Stimulated activated naive CD4-positive, alpha-beta T cell (primary cell): ENCODE measurements around the gene DRC3.
A peak's percentile ranks its signal among the peaks of the same experiment; 100 is the strongest.

Source experiments
- DNase-seq, 6 experiments: peaks; one replicate each; lab custom pipeline; 2025; lab: John Stamatoyannopoulos, UW

Gene DRC3

DNA sequence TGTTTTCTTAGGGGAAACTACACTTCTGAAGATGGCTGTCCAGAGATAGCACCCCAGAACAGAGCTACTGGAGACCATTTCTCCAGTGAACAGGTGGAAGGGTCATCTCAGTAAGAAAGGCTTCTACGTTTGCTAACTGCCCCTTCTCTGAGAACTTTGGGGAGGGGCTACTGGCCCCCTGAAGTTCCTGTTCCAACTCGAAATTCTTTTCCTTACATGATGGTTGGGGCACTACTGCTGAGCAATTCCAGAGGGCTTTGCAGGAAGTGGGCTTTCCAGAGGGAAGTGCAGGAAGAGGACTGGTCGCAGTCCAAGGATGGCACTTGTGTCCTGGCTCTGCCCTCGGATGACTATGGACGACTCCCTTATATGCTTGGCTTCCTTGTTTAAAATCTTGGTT, 31.6 kb upstream of the DRC3 start:
- DNase-seq = no peak

DNA sequence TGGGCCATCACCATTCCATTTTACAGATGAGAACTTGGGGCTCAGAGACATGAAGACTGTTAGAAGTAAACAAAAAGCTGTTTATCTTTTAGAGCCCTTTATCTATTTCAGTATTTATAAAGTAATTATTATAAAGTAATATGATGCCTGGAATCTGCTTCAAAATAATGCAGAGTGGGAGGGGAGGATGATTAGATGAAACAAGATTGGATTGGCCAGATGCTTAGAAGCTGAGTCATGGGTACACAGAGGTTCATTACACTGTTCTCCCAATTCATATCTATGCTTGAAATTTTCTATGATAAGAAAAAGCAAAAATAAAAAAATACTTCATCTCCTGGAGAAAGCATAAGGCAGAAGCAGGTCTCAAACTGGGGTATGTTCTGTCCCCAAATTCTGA, 29.8 kb upstream of the DRC3 start:
- no peak for DNase-seq

DNA sequence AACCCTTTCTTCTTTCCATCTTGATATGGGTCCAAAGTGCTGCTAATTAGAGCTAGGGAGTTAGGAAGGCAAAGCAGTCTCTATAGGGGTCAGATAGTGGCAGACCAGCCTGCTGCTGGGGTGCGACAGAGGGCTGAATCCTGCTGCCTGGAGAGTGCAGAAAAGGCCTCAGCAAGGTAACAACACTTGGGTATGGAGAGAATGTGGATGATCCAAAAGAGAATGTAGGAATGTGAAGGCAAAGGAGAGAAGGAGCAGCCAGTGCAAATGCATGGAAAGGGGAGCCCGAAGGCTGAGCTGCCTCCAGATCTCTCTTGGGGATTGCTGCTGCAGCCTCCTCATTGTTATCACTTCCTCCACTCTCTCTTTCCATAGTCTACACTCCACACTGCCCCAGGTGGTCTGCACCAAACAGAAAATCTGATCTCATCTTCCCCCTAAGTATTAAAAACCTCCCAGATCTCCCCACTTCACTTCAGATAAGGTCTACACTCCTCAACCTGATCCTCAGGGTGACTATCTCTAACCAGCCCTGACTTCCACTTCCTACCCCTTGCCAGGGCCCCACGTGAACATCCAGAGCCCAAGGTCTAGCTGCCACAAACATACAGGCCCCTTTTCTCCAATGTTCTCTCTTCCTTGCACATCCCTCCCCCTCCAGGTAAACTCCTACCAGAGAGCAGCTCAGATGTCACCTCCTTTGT, 29.2 kb upstream of the DRC3 start:
- DNase-seq = no peak

DNA sequence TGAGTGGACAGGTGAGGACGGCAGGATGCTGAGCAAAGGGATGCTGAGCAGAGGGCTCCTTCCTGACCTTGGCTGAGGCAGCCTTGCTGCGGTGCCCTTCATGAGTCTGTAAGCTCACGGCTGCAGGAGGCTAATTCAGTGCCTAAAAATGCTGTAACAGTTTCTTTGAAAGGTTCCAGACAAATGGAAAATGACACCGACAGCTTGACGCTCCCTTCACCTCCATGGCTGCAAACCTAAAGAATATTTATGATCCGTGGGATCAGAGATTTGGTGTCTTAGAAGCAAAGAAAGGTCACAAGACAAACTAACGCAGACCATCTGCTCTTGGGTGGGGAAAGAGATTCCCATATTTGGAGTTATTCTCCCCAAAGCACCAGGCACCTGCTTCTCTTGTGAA, 28.4 kb upstream of the DRC3 start:
- no peak for DNase-seq

DNA sequence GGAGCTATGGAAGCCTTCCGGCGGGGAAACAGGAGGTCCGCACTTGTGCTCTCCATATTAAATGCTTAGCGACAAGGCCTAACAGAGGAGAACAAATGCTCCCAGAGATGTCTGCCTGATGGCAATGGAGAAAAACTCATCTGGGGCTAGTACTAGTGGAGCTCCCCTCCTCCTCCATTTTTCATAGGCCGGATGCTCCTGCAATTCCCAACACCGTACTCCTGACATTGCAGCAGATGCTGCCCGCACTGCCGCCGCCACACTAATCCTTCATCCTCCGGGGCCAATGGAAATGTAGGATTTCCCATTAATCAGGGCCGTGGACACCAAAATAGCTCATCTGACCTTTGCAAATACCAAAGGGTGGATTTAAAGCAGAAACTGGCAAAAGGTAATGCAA, 27.9 kb upstream of the DRC3 start:
- DNase-seq = no peak

DNA sequence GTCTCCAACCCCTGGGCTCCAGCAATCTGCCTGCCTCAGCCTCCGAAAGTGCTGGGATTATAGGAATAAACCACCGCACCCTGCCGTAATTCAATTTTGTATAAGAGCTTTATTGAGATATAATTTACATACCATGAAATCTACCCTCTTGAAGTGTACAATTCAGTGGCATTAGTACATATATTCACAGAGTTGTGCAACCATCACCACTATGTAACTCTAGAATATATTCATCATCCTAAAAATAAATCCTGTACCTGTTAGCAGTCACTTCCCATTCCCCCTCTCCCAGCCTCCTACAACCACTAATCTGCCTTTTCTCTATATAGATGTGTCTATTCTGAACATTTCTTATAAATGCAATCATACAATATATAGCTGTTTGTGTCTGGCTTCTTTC, 26.6 kb upstream of the DRC3 start:
- no peak for DNase-seq

DNA sequence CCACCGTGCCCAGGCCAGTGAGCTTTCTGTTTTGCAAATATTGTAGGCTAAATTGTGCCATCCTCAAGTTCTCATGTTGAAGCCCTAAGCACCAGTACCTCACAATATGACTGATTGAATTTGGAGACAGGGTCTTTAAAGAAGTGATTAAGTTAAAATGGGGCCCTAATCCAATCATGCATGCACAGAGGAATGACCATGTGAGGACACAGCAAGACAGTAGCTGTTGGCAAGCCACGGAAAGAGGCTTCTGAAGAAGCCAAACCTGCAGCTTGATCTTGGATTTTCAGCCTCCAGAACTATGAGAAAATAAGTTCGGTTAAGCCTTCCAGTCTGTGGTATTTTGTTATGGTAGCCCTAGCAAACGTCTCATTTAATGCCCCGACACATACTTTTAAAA, 25.4 kb upstream of the DRC3 start:
- DNase-seq = no peak

DNA sequence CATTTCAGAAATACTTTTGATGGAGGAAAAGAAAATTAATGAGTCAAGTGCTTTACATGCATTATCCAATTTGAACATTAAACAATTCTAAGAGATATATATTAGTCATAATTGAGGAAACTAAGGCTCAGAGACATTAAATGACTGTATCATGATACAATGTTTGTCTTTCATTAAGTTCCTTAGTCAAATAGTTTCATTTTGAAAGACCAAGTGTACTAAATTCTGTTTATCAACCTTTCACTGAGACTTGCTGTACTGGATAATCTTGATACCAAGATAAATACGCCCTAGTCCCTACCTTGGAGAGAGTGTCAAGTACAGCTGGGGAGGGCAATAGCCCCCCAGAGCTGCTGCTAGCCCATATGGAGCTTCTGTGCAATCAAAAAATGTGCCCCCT, 24.7 kb upstream of the DRC3 start:
- DNase-seq = no peak

DNA sequence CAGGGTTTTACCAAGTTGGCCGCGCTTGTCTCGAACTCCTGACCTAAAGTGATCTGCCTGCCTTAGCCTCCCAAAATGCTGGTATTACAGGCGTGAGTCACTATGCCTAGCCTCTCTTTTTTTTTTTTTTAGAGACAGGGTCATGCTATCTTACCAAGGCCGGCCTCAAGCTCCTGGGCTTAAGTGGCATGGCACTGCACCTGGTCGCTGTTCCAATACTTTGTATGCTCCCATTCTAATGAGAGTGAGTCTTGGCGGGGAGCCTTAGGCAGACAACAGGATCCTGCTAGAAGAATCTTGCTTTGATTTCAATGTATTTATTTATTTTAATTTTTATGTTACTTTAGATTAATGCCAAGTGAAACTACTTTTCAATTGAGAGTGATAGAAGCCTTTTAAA, 22.3 kb upstream of the DRC3 start:
- no peak for DNase-seq

DNA sequence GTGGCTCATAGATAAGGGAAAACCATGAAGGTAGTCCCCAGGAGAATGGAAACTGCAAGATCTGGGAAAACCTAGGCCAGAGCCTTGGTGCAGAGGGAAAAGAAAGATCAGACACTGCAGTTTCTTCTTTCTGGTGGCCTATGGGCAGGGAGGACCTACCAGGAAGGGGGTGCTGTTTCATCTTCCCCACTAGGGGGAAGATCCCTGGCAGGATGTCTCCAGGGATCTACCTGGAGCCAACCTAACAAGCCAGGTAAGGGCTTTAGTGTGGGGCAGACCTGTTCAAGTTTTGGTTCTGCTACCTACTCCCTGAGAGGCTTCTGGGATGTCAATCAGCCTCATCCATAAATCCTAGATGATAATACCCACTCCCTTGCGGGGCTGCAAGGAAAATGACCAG, 21.9 kb upstream of the DRC3 start:
- DNase-seq = no peak

DNA sequence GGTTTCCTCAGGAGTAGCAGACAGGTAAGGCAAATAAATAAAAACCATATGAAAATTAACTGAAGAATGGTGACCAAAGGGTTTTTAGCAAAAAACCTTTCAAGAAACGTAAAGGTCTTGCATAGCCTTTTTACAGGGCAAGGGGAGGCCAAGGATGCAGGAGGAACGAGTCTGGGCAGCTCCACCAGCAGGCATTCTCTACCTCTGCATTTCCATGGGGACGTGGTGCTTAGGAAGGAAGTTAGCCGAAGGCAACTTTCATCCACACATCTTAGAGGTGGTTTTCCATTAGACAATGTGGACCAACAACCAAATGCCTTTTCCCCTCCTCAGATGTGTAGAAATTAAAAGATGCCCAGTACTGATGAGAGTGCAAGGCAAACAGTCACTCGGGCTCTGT, 21.1 kb upstream of the DRC3 start:
- no peak for DNase-seq

DNA sequence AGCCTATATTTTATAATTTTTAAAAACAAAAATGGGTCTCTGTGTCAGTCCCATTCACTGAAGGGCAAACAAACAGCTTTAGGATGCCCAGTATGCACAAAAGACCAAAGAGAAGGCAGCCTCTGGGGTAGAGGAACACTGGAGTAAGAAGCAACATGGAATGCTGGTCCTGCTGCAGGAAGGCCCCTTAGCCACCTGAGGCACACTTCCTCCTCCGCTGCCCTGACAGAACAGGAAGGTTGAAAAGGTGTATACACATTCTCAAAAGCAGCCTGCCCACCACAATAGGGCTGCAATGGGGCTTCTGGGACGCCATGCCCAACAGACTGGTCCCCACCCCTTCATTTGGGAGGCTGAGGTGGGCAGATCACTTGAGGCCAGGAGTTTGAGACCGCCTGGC, 20.0 kb upstream of the DRC3 start:
- DNase-seq = no peak

DNA sequence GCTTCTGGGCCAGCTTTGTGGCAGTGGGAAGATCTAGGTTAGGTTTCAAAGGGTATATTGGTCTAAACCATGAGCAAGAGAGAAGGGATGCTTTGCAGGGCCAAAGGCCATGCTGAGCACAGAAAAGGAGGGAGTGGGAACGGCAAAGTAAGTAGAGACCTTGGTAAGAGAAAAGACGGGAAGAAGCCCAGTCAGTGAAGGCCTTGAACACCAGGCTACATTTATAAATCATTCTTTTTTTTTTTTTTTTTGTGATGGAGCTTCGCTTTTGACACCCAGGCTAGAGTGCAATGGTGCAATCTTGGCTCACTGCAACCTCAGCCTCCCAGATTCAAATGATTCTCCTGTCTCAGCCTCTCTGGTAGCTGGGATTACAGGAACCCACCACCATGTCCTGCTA, 18.6 kb upstream of the DRC3 start:
- DNase-seq = no peak

DNA sequence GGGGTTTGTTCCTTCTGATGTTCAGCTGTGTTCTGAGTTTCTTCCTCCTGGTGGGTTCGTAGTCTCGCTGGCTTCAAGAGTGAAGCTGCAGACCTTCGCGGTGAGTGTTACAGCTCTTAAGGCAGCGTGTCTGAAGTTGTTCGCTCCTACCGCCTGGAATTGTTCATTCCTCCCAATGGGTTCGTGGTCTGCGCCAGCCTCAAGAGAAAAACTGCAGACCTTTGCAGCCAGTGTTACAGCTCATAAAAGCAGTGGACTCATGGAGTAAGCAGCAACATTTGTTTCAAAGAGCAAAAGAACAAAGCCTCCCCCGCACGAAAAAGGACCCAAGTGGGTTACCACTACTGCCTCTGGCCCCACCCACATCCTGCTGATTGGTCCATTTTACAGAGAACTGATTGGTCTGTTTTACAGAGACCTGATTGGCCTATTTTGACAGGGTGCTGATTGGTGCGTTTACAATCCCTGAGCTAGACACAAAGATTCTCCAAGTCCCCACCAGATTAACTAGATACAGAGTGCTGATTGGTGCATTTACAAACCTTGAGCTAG, 16.8 kb upstream of the DRC3 start:
- peak in 1 of 6 experiments; percentile 10 for DNase-seq

DNA sequence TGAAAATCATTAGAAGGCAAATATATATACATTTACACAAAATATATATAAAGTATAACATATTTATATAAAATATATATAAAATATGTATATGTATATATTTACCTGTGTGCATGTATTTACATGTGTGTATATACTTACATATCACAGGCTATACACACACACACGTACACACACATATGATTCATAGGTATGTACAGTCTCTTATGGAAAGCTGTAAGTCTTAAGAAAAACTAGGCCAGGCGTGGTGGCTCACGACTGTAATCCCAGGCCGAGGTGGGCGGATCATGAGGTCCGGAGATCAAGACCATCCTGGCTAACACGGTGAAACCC, 15.1 kb upstream of the DRC3 start:
- no peak for DNase-seq

DNA sequence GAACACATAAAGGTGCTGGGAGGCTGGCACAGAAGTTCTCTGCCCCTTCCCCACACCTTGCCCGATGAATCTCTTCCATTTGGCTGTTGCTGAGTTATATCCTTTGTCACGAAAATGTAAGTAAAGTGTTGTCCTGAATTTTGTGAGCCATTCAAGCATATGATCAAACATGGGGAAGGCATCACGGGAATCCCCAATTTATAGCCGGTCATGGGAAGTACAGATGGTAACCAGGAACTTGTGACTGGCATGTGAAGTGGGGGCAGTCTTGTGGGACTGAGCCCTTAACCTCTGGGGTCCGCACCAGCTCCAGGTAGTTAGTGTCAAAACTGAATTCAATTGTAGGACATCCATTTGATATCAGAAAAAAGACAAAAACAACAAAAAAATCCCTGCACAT, 13.7 kb upstream of the DRC3 start:
- DNase-seq = no peak

DNA sequence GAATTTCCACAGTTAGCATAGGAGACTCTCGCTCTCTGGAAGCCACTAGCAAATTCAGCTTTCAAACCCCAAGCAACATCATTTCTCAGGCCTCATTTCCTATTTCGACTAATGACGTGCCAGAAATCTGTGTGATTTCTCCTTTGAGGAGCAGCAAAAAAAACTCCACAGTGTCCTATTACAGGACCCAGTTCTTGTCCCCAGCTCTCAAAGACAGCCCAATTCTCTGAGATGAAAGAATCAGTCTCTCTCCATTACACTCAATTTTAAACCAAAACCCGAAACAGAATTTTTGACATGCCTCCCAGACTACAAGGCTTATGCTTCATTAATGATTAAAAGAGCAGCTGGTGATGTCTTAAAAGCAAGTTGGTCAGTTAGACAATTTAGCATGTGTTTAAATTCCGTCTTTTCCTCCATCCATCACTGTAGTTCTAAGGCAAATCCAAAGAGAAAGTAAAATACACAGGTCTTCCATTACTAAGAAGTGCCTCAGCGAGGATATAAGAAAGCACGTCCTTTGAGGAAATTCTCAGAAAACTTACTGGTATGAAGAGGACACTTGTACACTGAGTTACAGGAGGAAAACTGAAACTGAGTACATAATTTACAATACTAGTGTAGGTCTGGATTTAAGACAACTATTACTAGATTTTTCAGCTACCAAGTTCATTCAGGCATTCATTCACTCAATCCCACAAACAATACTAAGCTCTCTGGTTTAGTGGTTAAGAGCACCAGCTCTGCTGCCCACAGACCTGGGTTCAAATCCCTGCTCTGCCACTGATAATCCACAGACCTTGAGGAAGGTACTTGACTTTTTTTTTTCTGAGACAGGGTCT, 12.9 kb upstream of the DRC3 start:
- peak in 2 of 6 experiments; percentile 44 to 46 for DNase-seq

DNA sequence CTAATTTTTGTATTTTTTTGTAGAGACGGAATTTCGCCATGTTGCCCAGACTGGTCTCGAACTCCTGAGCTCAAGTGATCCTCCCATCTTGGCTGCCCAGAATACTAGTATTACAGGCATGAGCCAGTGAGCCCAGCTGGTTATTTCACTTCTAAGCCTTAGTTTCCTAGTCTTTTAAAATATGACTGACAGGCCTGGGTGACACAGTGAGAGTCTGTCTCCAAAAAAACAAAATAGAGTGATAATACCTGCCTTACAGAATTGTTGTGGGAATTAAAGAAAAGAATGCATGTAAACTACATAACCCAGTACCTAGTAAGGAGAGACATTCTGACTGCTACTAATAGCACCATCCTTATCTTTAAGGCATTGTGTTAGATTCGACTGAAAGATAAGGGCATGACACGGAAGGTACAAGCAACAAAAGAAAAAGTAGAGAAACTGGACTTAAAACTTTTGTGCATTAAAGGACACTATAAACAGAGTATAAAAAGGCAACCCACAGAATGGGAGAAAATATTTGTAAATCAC, 12.1 kb upstream of the DRC3 start:
- no peak for DNase-seq

DNA sequence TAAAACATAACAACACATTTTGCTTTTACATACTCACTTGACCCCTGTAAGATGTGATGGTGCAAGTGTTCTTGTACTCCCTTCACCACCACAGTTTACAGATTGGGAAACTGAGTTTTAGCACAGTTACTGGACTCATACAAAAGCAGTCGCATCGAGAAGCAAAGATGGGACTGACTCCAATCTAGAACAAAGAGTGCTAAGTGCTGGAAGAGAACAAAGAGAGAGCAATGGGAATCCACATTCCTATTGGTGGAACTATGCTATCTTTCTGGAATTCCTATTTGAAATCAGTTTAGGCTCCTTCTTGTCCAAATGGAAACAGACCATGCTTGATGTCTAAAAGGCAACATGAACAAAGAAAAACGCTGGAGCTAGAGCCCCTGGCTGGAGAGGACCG, 9.6 kb upstream of the DRC3 start:
- DNase-seq = no peak

DNA sequence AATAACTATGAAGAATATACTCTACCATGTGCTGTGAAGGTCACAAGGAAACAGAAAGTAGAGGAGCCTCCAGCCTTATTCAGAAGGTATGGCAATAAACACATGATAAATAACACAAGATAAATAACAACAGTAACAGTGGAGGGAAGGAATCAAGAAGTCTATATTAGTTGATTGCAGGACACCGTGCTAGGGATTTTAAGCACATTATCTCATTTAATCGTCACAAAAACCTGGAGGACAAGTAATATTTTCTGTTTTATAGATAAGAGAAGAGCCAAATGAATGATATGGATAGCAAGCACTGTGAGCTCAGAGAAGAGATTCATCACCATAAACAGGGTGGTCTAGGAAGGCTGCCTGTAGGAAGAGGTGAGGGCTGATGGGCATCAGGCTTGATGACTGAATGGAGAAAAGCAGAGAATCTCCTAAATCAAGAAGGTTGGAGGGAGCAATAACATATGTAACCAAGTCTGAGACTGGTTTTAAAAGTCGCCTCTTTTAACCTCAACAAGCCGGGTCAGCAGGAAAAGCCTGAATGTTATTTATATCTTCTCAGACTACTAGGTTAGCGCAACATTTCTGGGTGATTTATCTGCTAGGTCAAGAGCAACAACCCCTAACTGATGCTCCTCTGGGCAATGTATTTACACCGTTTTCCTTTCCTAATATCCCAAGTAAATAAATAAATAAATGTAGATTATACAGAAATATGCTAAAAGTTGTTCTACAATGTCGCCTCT, 8.8 kb upstream of the DRC3 start:
- DNase-seq = no peak

DNA sequence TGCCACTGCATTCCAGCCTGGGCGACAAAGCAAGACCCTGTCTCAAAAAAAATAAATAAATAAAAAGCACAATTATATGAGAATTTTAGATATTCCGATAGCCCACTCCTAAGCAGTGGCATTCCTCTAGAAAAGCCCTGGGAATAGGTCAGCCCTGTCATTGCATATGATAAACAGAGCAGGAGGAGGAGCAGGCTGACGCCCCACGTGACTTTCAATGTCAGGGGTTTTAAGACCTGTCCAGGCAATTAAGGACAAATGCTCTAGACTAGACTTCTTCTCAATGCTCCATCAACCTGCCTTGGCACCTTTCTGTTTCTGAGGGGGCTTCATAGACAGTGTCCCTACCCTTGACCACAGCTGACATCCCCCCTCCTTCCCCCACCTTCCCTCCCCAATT, 8.0 kb upstream of the DRC3 start:
- no peak for DNase-seq

DNA sequence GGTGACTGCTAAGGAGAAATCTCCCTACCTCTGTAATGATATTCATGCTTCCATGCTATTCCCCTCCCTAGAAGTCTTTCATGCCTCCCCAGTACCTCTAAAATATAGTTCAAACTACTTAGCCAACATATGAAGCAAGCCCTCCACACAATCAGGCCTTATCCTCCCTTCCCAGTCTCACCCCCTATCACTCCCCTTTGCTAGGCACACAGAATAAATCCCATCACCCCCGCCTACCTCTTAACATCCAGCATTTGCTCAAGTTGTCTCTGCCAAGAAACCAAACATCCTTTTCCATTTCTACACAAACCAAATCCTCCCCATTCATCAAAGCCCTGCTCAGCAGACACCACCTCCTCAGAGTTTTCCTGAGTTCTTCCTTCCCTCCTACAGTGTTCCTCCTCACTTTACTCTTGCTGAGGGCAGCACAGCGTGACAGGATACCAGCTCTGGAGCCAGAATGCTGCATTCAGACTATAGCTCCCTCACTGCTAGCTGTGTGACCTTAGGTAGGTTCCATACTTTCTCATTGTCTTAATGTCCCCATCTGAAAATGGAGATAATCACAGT, 7.4 kb upstream of the DRC3 start:
- DNase-seq = no peak
